Memory B cell (primary cell): ENCODE data around the gene PAX3.
A peak's percentile ranks its signal among the peaks of the same experiment; 100 is the strongest.

Experiments used
- ATAC-seq: fragments of 150-1000 bp; cut with Tn5 transposase; 2 replicates; pipeline ENCODE4 v1.10.0; 2021; ENCODE audit warnings: low read depth, mild to moderate bottlenecking, moderate library complexity
- DNase-seq, 2 donors: peaks; one replicate each; pipeline ENCODE4 v3.0.0; 2022; ENCODE audit warnings: low spot score in 2 of 2
- H3K27ac Mint-ChIP-seq: one replicate; pipeline ENCODE4 v1.8.0; 2022; ENCODE audit warnings: mild to moderate bottlenecking, moderate library complexity, mixed read lengths
- H3K27me3 Mint-ChIP-seq: one replicate; pipeline ENCODE4 v1.8.0; 2022; ENCODE audit warnings: mixed read lengths
- H3K36me3 Mint-ChIP-seq: one replicate; pipeline ENCODE4 v1.8.0; 2022; ENCODE audit warnings: mild to moderate bottlenecking, mixed read lengths
- H3K4me1 Mint-ChIP-seq: one replicate; pipeline ENCODE4 v1.8.0; 2022; ENCODE audit warnings: mixed read lengths
- H3K4me3 Mint-ChIP-seq: one replicate; pipeline ENCODE4 v1.8.0; 2022; ENCODE audit warnings: mild to moderate bottlenecking, moderate library complexity, mixed read lengths
- H3K9me3 Mint-ChIP-seq: one replicate; pipeline ENCODE4 v1.8.0; 2022; ENCODE audit warnings: mixed read lengths

Gene PAX3

GRCh38 chr2:222298311-222299150 is at the start of gene PAX3:
Gene PAX3, minus strand, starts transcription at chr2:222298998. Its CDS starts 383 bp downstream, at chr2:222298615.
- no peak for ATAC-seq
- DNase-seq = no peak
- H3K27me3 Mint-ChIP-seq = peaks cover 44% of the 10 kb centered on the region
- peaks cover 22% of the 10 kb centered on the region for H3K4me1 Mint-ChIP-seq
- H3K36me3 Mint-ChIP-seq = peaks cover 11% of the 10 kb centered on the region
- H3K4me3 Mint-ChIP-seq = no peak within 1 kb of the TSS
- H3K27ac Mint-ChIP-seq = peak within 1 kb of the TSS; percentile 4
- peaks cover 8% of the 10 kb centered on the region for H3K9me3 Mint-ChIP-seq

- Mint-ChIP-seq H3K4me3 (no peak overlapping the region), H3K4me1 (no peaks in the 10 kb centered on the region), H3K36me3 (no peaks in the 10 kb centered on the region), H3K9me3 (peaks cover 1% of the 10 kb centered on the region), H3K27ac (no peak overlapping the region), H3K27me3 (no peaks in the 10 kb centered on the region)
- ATAC-seq (no peak), DNase-seq (no peak)
Observed at GRCh38 chr2:222341331-222341730, 42.5 kb upstream of the PAX3 start.

- no peaks in the 10 kb centered on the region for H3K36me3 Mint-ChIP-seq
- ATAC-seq (no peak), DNase-seq (no peak)
- H3K27me3 Mint-ChIP-seq = peaks cover 2% of the 10 kb centered on the region
- H3K27ac Mint-ChIP-seq = no peak overlapping the region
- peaks cover 8% of the 10 kb centered on the region for H3K9me3 Mint-ChIP-seq
- H3K4me3 Mint-ChIP-seq = no peak overlapping the region
- no peaks in the 10 kb centered on the region for H3K4me1 Mint-ChIP-seq
Observed at GRCh38 chr2:222338374-222338773, 39.6 kb upstream of the PAX3 start.

GRCh38 chr2:222336931-222337330 is 38.1 kb upstream of the PAX3 start:
- no peak for ATAC-seq

GRCh38 chr2:222336442-222336841 is 37.6 kb upstream of the PAX3 start:
- H3K4me3 Mint-ChIP-seq = no peak overlapping the region
- DNase-seq (no peak), ATAC-seq (no peak)
- H3K36me3 Mint-ChIP-seq = peaks cover 2% of the 10 kb centered on the region
- H3K27me3 Mint-ChIP-seq = peaks cover 4% of the 10 kb centered on the region
- peaks cover 9% of the 10 kb centered on the region for H3K9me3 Mint-ChIP-seq
- H3K4me1 Mint-ChIP-seq = no peaks in the 10 kb centered on the region
- no peak overlapping the region for H3K27ac Mint-ChIP-seq

More at GRCh38 chr2:222336931-222337330, 38.1 kb upstream of the PAX3 start:
- no peak for DNase-seq
- H3K27me3 Mint-ChIP-seq = peaks cover 4% of the 10 kb centered on the region
- H3K4me3 Mint-ChIP-seq = no peak overlapping the region
- no peak overlapping the region for H3K27ac Mint-ChIP-seq
- peaks cover 9% of the 10 kb centered on the region for H3K9me3 Mint-ChIP-seq
- peaks cover 2% of the 10 kb centered on the region for H3K36me3 Mint-ChIP-seq
- no peaks in the 10 kb centered on the region for H3K4me1 Mint-ChIP-seq

- Mint-ChIP-seq H3K27me3 (peaks cover 4% of the 10 kb centered on the region), H3K4me3 (no peak overlapping the region), H3K4me1 (no peaks in the 10 kb centered on the region), H3K9me3 (peaks cover 9% of the 10 kb centered on the region), H3K36me3 (peaks cover 2% of the 10 kb centered on the region), H3K27ac (no peak overlapping the region)
- ATAC-seq = no peak
- DNase-seq = no peak
Observed at GRCh38 chr2:222334914-222335313, 36.1 kb upstream of the PAX3 start.

- H3K27ac Mint-ChIP-seq = no peak overlapping the region
- peaks cover 9% of the 10 kb centered on the region for H3K9me3 Mint-ChIP-seq
- ATAC-seq (no peak), DNase-seq (no peak)
- peaks cover 6% of the 10 kb centered on the region for H3K27me3 Mint-ChIP-seq
- no peaks in the 10 kb centered on the region for H3K4me1 Mint-ChIP-seq
- no peak overlapping the region for H3K4me3 Mint-ChIP-seq
- peaks cover 3% of the 10 kb centered on the region for H3K36me3 Mint-ChIP-seq
Observed at GRCh38 chr2:222333397-222333796, 34.6 kb upstream of the PAX3 start.

- DNase-seq (no peak), ATAC-seq (no peak)
- H3K4me3 Mint-ChIP-seq = no peak overlapping the region
- peaks cover 9% of the 10 kb centered on the region for H3K9me3 Mint-ChIP-seq
- H3K4me1 Mint-ChIP-seq = no peaks in the 10 kb centered on the region
- H3K27ac Mint-ChIP-seq = peak overlapping the region; percentile 7
- H3K27me3 Mint-ChIP-seq = peaks cover 6% of the 10 kb centered on the region
- H3K36me3 Mint-ChIP-seq = peaks cover 3% of the 10 kb centered on the region
Observed at GRCh38 chr2:222332116-222332515, 33.3 kb upstream of the PAX3 start.

- peaks cover 3% of the 10 kb centered on the region for H3K36me3 Mint-ChIP-seq
- no peaks in the 10 kb centered on the region for H3K4me1 Mint-ChIP-seq
- H3K27me3 Mint-ChIP-seq = peaks cover 6% of the 10 kb centered on the region
- peaks cover 9% of the 10 kb centered on the region for H3K9me3 Mint-ChIP-seq
- no peak overlapping the region for H3K4me3 Mint-ChIP-seq
- ATAC-seq (no peak), DNase-seq (no peak)
- no peak overlapping the region for H3K27ac Mint-ChIP-seq
Observed at GRCh38 chr2:222330910-222331309, 32.1 kb upstream of the PAX3 start.

- ATAC-seq = no peak
Observed at GRCh38 chr2:222322236-222322635, 23.4 kb upstream of the PAX3 start.

GRCh38 chr2:222320436-222321395 is 21.9 kb upstream of the PAX3 start:
- Mint-ChIP-seq H3K4me3 (peak overlapping the region; percentile 71), H3K9me3 (no peaks in the 10 kb centered on the region), H3K36me3 (no peaks in the 10 kb centered on the region), H3K27ac (no peak overlapping the region), H3K4me1 (peaks cover 4% of the 10 kb centered on the region), H3K27me3 (peaks cover 4% of the 10 kb centered on the region)
- DNase-seq (no peak), ATAC-seq (no peak)

More at GRCh38 chr2:222322236-222322635, 23.4 kb upstream of the PAX3 start:
- Mint-ChIP-seq H3K4me1 (peaks cover 4% of the 10 kb centered on the region), H3K27ac (no peak overlapping the region), H3K9me3 (no peaks in the 10 kb centered on the region), H3K27me3 (peaks cover 4% of the 10 kb centered on the region), H3K4me3 (no peak overlapping the region), H3K36me3 (no peaks in the 10 kb centered on the region)
- DNase-seq = no peak

GRCh38 chr2:222319586-222320435 is 21.0 kb upstream of the PAX3 start:
- peak overlapping the region; percentile 71 for H3K4me3 Mint-ChIP-seq
- DNase-seq (peak in 1 of 2 donors; percentile 46), ATAC-seq (peak; percentile 56)

More at GRCh38 chr2:222319586-222320435, 21.0 kb upstream of the PAX3 start:
- H3K9me3 Mint-ChIP-seq = no peaks in the 10 kb centered on the region
- peaks cover 4% of the 10 kb centered on the region for H3K4me1 Mint-ChIP-seq
- H3K36me3 Mint-ChIP-seq = no peaks in the 10 kb centered on the region
- no peak overlapping the region for H3K27ac Mint-ChIP-seq
- H3K27me3 Mint-ChIP-seq = peaks cover 4% of the 10 kb centered on the region
